Neural progenitor cell (in vitro differentiated cells): ENCODE results near the gene TIMM23.
A peak's percentile ranks its signal among the peaks of the same experiment; 100 is the strongest.

Source experiments
- CTCF ChIP-seq: fragments of 200-600 bp; sonication (generic); IDR thresholded peaks from 2 replicates; pipeline ENCODE4 v1.5.1; 2017; ENCODE audit warnings: antibody characterized with exemption, mild to moderate bottlenecking
- EZH2 ChIP-seq: fragments of 200-600 bp; sonication (generic); IDR thresholded peaks from 2 replicates; pipeline ENCODE4 v1.6.1; 2017; ENCODE audit warnings: antibody characterized with exemption, mild to moderate bottlenecking, moderate library complexity

DNA sequence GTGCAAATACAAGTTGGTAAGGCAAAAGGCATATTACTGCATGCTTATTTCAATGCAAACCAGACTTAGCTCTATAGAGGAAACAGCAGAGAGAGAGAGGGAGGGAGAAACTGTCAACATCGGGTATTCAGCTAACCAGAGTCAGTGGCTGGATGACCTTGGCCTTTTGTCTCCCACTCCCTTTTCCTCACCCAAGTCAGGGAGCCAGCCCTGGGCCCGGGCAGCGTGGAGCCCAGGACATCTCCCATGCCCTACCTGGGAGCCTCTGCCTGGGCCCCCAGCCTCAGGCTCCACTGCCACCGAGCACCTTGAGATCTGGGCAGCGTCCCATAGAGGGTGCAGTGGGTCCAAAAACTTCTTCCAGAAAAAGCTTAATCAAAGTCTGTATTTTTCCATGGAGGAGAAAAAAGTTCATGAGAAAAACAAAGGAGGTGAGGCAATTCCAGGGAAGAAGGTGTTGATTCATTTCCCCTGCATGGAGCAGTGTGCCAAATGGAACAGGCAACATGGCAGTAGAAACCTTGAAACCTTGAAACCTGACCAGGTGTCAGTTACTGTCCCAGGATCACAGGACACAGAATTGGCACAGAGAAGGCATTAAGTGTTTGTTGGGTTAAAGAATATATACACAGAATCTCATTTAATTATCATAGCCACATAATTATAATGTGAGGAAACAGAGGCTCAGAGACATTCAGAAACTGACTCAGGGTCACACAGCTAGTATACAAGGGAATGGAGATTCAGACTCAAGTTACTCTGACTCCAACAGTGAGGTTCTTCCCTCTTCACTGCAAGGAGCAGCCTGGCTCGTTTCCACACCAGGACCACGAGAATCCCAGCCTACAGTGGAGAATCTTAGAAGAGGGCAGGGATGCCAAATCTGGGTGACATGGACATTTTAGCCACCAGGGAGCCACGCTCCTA is 63.9 kb downstream of the TIMM23 start:
- TF ChIP-seq CTCF: peak; percentile 5
- TF ChIP-seq EZH2: no peak
